Activated CD4-positive, alpha-beta memory T cell treated with anti-CD3 and anti-CD28 coated beads for 36 hours (primary cell): ENCODE results near the gene OR2A12. TPM values are rescaled to one million over a fixed set of nuclear protein-coding genes. Genes with fewer than 3 reads are reported as not detected.
"Not testable (repeated sequence)": the region's sequence is repeated elsewhere in the genome, so short reads cannot be mapped to it uniquely, and the experiment has no call there.

ENCODE experiments used
- CTCF ChIA-PET: fragments of 350-600 bp; sonication (Branson Sonifier 250); formaldehyde crosslinking; loops from one replicate; lab custom pipeline; 2021; ENCODE audit warnings: antibody characterized with exemption, inconsistent platforms; lab: Charles Lee
- POLR2A ChIA-PET: fragments of 350-600 bp; sonication (Branson Sonifier 250); formaldehyde crosslinking; loops from one replicate; lab custom pipeline; 2021; ENCODE audit warnings: antibody characterized with exemption; lab: Charles Lee
- DNase-seq: peaks from one replicate; pipeline ENCODE4 v3.0.0-alpha.2; 2020
- H3K27ac Mint-ChIP-seq: one replicate; pipeline ENCODE4 v1.8.0; 2021; ENCODE audit warnings: mixed read lengths
- H3K27me3 Mint-ChIP-seq: one replicate; pipeline ENCODE4 v1.8.0; 2021; ENCODE audit warnings: mixed read lengths
- H3K36me3 Mint-ChIP-seq: one replicate; pipeline ENCODE4 v1.8.0; 2021; ENCODE audit warnings: mixed read lengths
- H3K4me1 Mint-ChIP-seq: one replicate; pipeline ENCODE4 v1.8.0; 2021; ENCODE audit warnings: low read depth, mixed read lengths
- H3K4me3 Mint-ChIP-seq: one replicate; pipeline ENCODE4 v1.8.0; 2021; ENCODE audit warnings: mild to moderate bottlenecking, mixed read lengths
- H3K9me3 Mint-ChIP-seq: one replicate; pipeline ENCODE4 v1.8.0; 2021; ENCODE audit warnings: mixed read lengths
- intact Hi-C: fragments of 100-400 bp; cut with micrococcal nuclease; formaldehyde crosslinking; loops from one replicate; pipeline ENCODE4 v1.15.1; 2023
- total RNA-seq, 2 experiments: library from RNA; stranded (reverse); gene quantifications; one replicate each; pipeline ENCODE4 v1.2.3, GENCODE V29; 2021

The OR2A12 gene
- total RNA-seq = not detected

GRCh38 chr7:144085978-144086377 lies at the start of gene OR2A12:
TSS of gene OR2A12 (plus strand) at chr7:144086278. CDS start at chr7:144095108, 8,830 bp downstream.
- CTCF ChIA-PET = no interaction called here
- POLR2A ChIA-PET = no interaction called here
- no peak for DNase-seq
- H3K27ac Mint-ChIP-seq = no peak within 1 kb of the TSS
- intact Hi-C loops = no loop called here
- no peaks in the 10 kb centered on the region for H3K36me3 Mint-ChIP-seq
- H3K4me1 Mint-ChIP-seq = no peaks in the 10 kb centered on the region
- H3K9me3 Mint-ChIP-seq = peaks cover 4% of the 10 kb centered on the region
- H3K4me3 Mint-ChIP-seq = no peak within 1 kb of the TSS
- H3K27me3 Mint-ChIP-seq = peaks cover 4% of the 10 kb centered on the region

- no peak for DNase-seq
- ChIA-PET POLR2A (no interaction called here), CTCF (no interaction called here)
- Mint-ChIP-seq H3K4me1 (no peaks in the 10 kb centered on the region), H3K27ac (no peak overlapping the region), H3K9me3 (no peaks in the 10 kb centered on the region), H3K36me3 (no peaks in the 10 kb centered on the region), H3K4me3 (no peak overlapping the region), H3K27me3 (peaks cover 14% of the 10 kb centered on the region)
- intact Hi-C loops = no loop called here
These were observed 49.7 kb upstream of the OR2A12 start for GRCh38 chr7:144036302-144036885.

GRCh38 chr7:144037414-144038035 lies 48.6 kb upstream of the OR2A12 start:
- Mint-ChIP-seq H3K36me3 (no peaks in the 10 kb centered on the region), H3K4me1 (no peaks in the 10 kb centered on the region), H3K4me3 (no peak overlapping the region), H3K27me3 (peaks cover 9% of the 10 kb centered on the region), H3K27ac (no peak overlapping the region), H3K9me3 (no peaks in the 10 kb centered on the region)
- ChIA-PET CTCF (no interaction called here), POLR2A (no interaction called here)
- intact Hi-C loops = no loop called here
- DNase-seq = no peak

- H3K9me3 Mint-ChIP-seq = no peaks in the 10 kb centered on the region
- no peaks in the 10 kb centered on the region for H3K36me3 Mint-ChIP-seq
- H3K4me3 Mint-ChIP-seq = no peak overlapping the region
- intact Hi-C loops = no loop called here
- H3K4me1 Mint-ChIP-seq = no peaks in the 10 kb centered on the region
- ChIA-PET POLR2A (no interaction called here), CTCF (no interaction called here)
- H3K27me3 Mint-ChIP-seq = peaks cover 6% of the 10 kb centered on the region
- no peak overlapping the region for H3K27ac Mint-ChIP-seq
- no peak for DNase-seq
These were observed 47.2 kb upstream of the OR2A12 start for GRCh38 chr7:144038887-144039286.

GRCh38 chr7:144048648-144049047 lies 37.4 kb upstream of the OR2A12 start, which contains the start of gene OR2A5:
TSS of gene OR2A5 (plus strand) at chr7:144048948. CDS start at chr7:144050402, 1,454 bp downstream.
- Mint-ChIP-seq H3K9me3 (no peaks in the 10 kb centered on the region), H3K4me1 (no peaks in the 10 kb centered on the region), H3K36me3 (no peaks in the 10 kb centered on the region), H3K27me3 (peaks cover 2% of the 10 kb centered on the region), H3K27ac (no peak within 1 kb of the TSS), H3K4me3 (no peak within 1 kb of the TSS)
- intact Hi-C loops = no loop called here
- CTCF ChIA-PET = no interaction called here
- POLR2A ChIA-PET = no interaction called here
- DNase-seq = no peak

- H3K4me1 Mint-ChIP-seq = no peaks in the 10 kb centered on the region
- no peak for DNase-seq
- intact Hi-C loops = no loop called here
- H3K27ac Mint-ChIP-seq = no peak overlapping the region
- ChIA-PET CTCF (no interaction called here), POLR2A (no interaction called here)
- H3K9me3 Mint-ChIP-seq = no peaks in the 10 kb centered on the region
- H3K36me3 Mint-ChIP-seq = no peaks in the 10 kb centered on the region
- H3K27me3 Mint-ChIP-seq = peaks cover 4% of the 10 kb centered on the region
- no peak overlapping the region for H3K4me3 Mint-ChIP-seq
These were observed 36.6 kb upstream of the OR2A12 start for GRCh38 chr7:144049491-144049890.

GRCh38 chr7:144050093-144050492 lies 36.0 kb upstream of the OR2A12 start:
- Mint-ChIP-seq H3K4me3 (no peak overlapping the region), H3K9me3 (no peaks in the 10 kb centered on the region), H3K27me3 (peaks cover 4% of the 10 kb centered on the region), H3K36me3 (no peaks in the 10 kb centered on the region), H3K27ac (no peak overlapping the region), H3K4me1 (no peaks in the 10 kb centered on the region)
- CTCF ChIA-PET = no interaction called here
- intact Hi-C loops = no loop called here
- POLR2A ChIA-PET = no interaction called here
- no peak for DNase-seq

GRCh38 chr7:144050884-144051283 lies 35.2 kb upstream of the OR2A12 start:
- intact Hi-C loops, CTCF ChIA-PET, H3K36me3 Mint-ChIP-seq, H3K9me3 Mint-ChIP-seq, H3K27me3 Mint-ChIP-seq, H3K4me3 Mint-ChIP-seq, POLR2A ChIA-PET, DNase-seq, H3K27ac Mint-ChIP-seq, H3K4me1 Mint-ChIP-seq: not testable (repeated sequence)

- Mint-ChIP-seq H3K36me3 (no peaks in the 10 kb centered on the region), H3K9me3 (peaks cover 2% of the 10 kb centered on the region), H3K4me3 (no peak overlapping the region), H3K4me1 (no peaks in the 10 kb centered on the region), H3K27me3 (peaks cover 7% of the 10 kb centered on the region), H3K27ac (no peak overlapping the region)
- ChIA-PET CTCF (no interaction called here), POLR2A (no interaction called here)
- intact Hi-C loops = no loop called here
- no peak for DNase-seq
These were observed 28.1 kb upstream of the OR2A12 start for GRCh38 chr7:144057954-144058353.

- intact Hi-C loops = no loop called here
- DNase-seq = no peak
These were observed 22.4 kb upstream of the OR2A12 start for GRCh38 chr7:144063710-144064109.

GRCh38 chr7:144069511-144069910 lies 16.6 kb upstream of the OR2A12 start, which contains the start of gene OR2A25:
TSS of gene OR2A25 (plus strand) at chr7:144069811. CDS start at chr7:144074220, 4,409 bp downstream.
- intact Hi-C loops = no loop called here
- Mint-ChIP-seq H3K27ac (no peak within 1 kb of the TSS), H3K36me3 (no peaks in the 10 kb centered on the region), H3K9me3 (no peaks in the 10 kb centered on the region), H3K27me3 (peaks cover 11% of the 10 kb centered on the region), H3K4me3 (no peak within 1 kb of the TSS), H3K4me1 (no peaks in the 10 kb centered on the region)
- ChIA-PET CTCF (no interaction called here), POLR2A (no interaction called here)
- DNase-seq = no peak

More at GRCh38 chr7:144063710-144064109, 22.4 kb upstream of the OR2A12 start:
- no peak overlapping the region for H3K27ac Mint-ChIP-seq
- peaks cover 13% of the 10 kb centered on the region for H3K27me3 Mint-ChIP-seq
- POLR2A ChIA-PET = no interaction called here
- no peaks in the 10 kb centered on the region for H3K36me3 Mint-ChIP-seq
- H3K9me3 Mint-ChIP-seq = peaks cover 2% of the 10 kb centered on the region
- H3K4me3 Mint-ChIP-seq = no peak overlapping the region
- CTCF ChIA-PET = interaction anchor here (0.6 to 3.2 kb wide), 4 partner anchors 10 to 65 kb away, joined by 3 to 14 read pairs (median 4); no protein-coding TSS in a partner anchor
- H3K4me1 Mint-ChIP-seq = no peaks in the 10 kb centered on the region

- Mint-ChIP-seq H3K4me3 (no peak overlapping the region), H3K36me3 (no peaks in the 10 kb centered on the region), H3K4me1 (no peaks in the 10 kb centered on the region), H3K27me3 (peaks cover 12% of the 10 kb centered on the region), H3K9me3 (no peaks in the 10 kb centered on the region), H3K27ac (no peak overlapping the region)
- intact Hi-C loops = no loop called here
- CTCF ChIA-PET = no interaction called here
- POLR2A ChIA-PET = no interaction called here
- no peak for DNase-seq
These were observed 16.1 kb upstream of the OR2A12 start for GRCh38 chr7:144069953-144070352.

- no peaks in the 10 kb centered on the region for H3K9me3 Mint-ChIP-seq
- ChIA-PET POLR2A (no interaction called here), CTCF (no interaction called here)
- H3K27me3 Mint-ChIP-seq = peaks cover 7% of the 10 kb centered on the region
- no peak for DNase-seq
- intact Hi-C loops = no loop called here
- no peaks in the 10 kb centered on the region for H3K4me1 Mint-ChIP-seq
- no peaks in the 10 kb centered on the region for H3K36me3 Mint-ChIP-seq
- H3K27ac Mint-ChIP-seq = no peak overlapping the region
- H3K4me3 Mint-ChIP-seq = no peak overlapping the region
These were observed 11.7 kb upstream of the OR2A12 start for GRCh38 chr7:144074374-144074773.
